HL-60/S4 treated with phorbol 12-myristate 13-acetate at 8.2 ng/mL for 4 days and 3 days (cell line): Measurements from ENCODE around the gene CFAP91.

Source experiments
- in situ Hi-C: fragments of 300-500 bp; cut with MboI; formaldehyde crosslinking; loops from 2 replicates; pipeline ENCODE4 v1.15.0; 2022; ENCODE audit warnings: low sequenced_read_pairs

CFAP91 gene

DNA sequence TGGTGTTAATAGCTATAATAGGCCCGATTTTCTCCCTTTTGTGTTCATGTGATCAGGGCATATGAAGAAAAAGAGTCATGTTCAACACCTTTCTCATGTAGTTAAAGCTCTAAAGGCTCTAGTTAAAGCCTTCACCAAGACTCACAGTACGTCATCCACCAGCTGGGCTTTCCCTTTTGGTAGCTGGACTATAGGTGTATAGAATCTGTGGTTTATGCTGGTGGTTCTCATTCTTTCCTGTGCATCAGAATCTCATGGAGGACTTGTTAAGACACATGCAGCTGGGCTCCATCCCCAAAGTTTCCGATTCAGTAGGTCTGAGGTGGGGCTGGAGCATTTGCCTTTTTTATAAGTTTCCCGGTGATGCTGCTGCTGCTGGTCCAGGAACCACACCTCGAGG is 31.0 kb downstream of the CFAP91 start:
- in situ Hi-C loops: no loop called here

- in situ Hi-C loops: no loop called here
These were observed 35.9 kb downstream of the CFAP91 start for GRCh38 chr3:119738741-119739140.

- in situ Hi-C loops: no loop called here
These were observed 39.1 kb downstream of the CFAP91 start for GRCh38 chr3:119741657-119742590.

DNA sequence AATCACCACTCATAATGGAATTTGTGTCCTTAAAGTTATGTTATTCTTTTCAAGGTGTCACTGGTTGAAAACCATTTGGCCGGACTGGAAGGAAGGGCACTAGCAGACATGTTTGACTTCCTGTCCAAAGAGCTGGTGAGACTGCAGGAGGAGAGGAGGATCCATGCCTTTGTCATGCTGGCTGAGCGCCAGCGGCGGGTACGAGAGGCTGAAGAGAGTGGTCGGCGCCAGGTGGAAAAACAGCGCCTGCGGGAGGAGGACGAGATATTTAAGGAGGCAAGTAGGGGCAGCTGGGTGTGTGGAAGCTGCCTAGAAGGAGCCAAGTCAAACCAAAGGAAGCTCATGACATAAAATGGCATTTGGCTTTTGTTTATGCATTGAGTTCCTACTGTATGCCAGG is 41.1 kb downstream of the CFAP91 start:
- in situ Hi-C loops: no loop called here

DNA sequence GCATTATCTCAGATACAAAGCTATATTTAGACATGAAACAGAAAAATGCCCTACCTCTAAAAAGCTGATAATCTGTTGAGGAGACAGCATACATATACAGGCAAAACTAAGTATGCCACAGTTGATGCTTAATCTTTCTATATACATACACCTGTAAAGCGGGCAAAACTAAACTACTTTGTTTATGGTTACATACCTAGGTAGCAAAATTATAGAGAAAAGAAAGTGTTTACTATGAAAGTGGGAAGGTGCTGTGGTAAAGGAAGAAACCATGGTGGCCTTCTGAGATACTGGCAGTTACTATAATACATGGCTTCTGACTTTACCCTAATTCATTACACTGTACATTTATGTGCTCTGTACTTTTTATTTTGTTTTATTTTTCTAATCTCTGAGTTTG is 43.1 kb downstream of the CFAP91 start:
- in situ Hi-C loops: no loop called here

- in situ Hi-C loops: no loop called here
These were observed 43.6 kb downstream of the CFAP91 start for GRCh38 chr3:119746423-119746822.

- in situ Hi-C loops: no loop called here
These were observed 44.5 kb downstream of the CFAP91 start for GRCh38 chr3:119747357-119747756.

DNA sequence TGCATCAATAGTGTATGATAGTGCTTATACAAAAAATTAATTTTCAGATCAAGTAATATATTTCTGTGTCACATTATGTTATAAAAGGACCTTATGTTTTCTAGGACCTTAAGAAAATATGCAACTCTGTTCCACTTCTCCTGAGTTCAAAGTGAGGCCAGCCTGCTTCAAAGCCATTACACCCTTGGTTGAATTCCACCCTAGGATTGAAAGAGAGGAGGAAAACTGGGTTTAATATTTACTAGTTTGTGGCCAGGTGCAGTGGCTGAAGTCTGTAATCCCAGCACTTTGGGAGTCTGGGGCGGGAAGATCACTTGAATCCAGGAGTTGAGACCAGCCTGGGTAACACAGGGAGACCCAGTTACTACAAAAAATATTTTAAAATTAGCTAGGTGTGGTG is 46.2 kb downstream of the CFAP91 start:
- in situ Hi-C loops: no loop called here

DNA sequence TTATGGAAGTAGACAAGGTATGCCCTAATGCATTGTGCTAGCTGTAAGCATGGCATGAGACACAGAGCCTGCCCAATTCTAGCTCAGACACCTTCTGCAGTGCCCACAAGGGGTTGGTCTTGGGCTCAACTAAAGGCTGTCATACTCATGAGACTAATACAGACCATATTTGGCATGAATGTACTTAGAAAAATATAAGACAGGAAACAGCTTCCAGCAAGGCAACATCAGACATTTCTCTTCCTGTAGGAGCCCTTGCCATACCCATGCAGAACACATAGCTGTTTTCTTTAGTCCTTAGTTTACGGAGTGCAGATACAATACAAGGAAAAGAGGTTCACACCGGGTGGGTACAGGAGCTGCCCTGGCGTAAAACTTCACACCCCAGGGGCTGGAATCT is 48.6 kb downstream of the CFAP91 start:
- in situ Hi-C loops: no loop called here
